Measurements from ENCODE around the gene NPL.

NPL gene

GRCh38 chr1:182778862-182779261 is 10.7 kb upstream of the NPL start:
- no peak for DNase-seq
- ATAC-seq = no peak

- DNase-seq = no peak
- no peak for ATAC-seq
These were observed 10.0 kb upstream of the NPL start for GRCh38 chr1:182779530-182779929.

- ATAC-seq = peak; percentile 77
- peak; percentile 83 for DNase-seq
These were observed 7.6 kb upstream of the NPL start for GRCh38 chr1:182781841-182782586.

GRCh38 chr1:182782587-182782913 is 7.0 kb upstream of the NPL start:
- DNase-seq = no peak
- ATAC-seq = no peak

GRCh38 chr1:182783068-182783467 is 6.5 kb upstream of the NPL start:
- peak; percentile 16 for DNase-seq
- ATAC-seq = no peak

GRCh38 chr1:182784556-182785171 is 4.9 kb upstream of the NPL start:
- DNase-seq (no peak), ATAC-seq (no peak)

- ATAC-seq = no peak
- no peak for DNase-seq
These were observed 4.4 kb upstream of the NPL start for GRCh38 chr1:182785181-182785580.

GRCh38 chr1:182786223-182786994 is 3.2 kb upstream of the NPL start:
- peak; percentile 16 for ATAC-seq

GRCh38 chr1:182786995-182787324 is 2.6 kb upstream of the NPL start:
- DNase-seq (no peak), ATAC-seq (no peak)

More at GRCh38 chr1:182786223-182786994, 3.2 kb upstream of the NPL start:
- DNase-seq = peak; percentile 64

- DNase-seq (no peak), ATAC-seq (no peak)
These were observed 2.0 kb downstream of the NPL start for GRCh38 chr1:182791281-182792179.

GRCh38 chr1:182794091-182794490 is 4.5 kb downstream of the NPL start:
- ATAC-seq (no peak), DNase-seq (no peak)

GRCh38 chr1:182794676-182795201 is 5.2 kb downstream of the NPL start:
- ATAC-seq = no peak

GRCh38 chr1:182795563-182796228 is 6.1 kb downstream of the NPL start:
- ATAC-seq (no peak), DNase-seq (no peak)

More at GRCh38 chr1:182794676-182795201, 5.2 kb downstream of the NPL start:
- DNase-seq = no peak

GRCh38 chr1:182802006-182802803 is 12.6 kb downstream of the NPL start:
- ATAC-seq = no peak
- DNase-seq = no peak

GRCh38 chr1:182803846-182804245 is 14.3 kb downstream of the NPL start:
- DNase-seq = no peak
- no peak for ATAC-seq

- no peak for DNase-seq
- ATAC-seq = no peak
These were observed 16.6 kb downstream of the NPL start for GRCh38 chr1:182806015-182806678.

- DNase-seq = no peak
- no peak for ATAC-seq
These were observed 18.3 kb downstream of the NPL start for GRCh38 chr1:182807907-182808306.

GRCh38 chr1:182809414-182809957 is 19.9 kb downstream of the NPL start:
- no peak for DNase-seq

GRCh38 chr1:182811975-182812722 is 22.6 kb downstream of the NPL start:
- no peak for ATAC-seq
- no peak for DNase-seq

More at GRCh38 chr1:182809414-182809957, 19.9 kb downstream of the NPL start:
- ATAC-seq = no peak

All from stimulated activated naive CD8-positive, alpha-beta T cell treated with anti-CD3 and anti-CD28 coated beads, Interleukin-15, Interleukin-2, amounts not matched to agents 100 U/mL and 50 U/mL, for 24 hours (primary cell).